Measurements from ENCODE around the gene CACNA2D4.

The CACNA2D4 gene

GRCh38 chr12:1919284-1919683 lies 832 bp upstream of the CACNA2D4 start:
- Histone ChIP-seq H3K9me3 (ENCODE audit: control insufficient read depth in 5 of 5, low read length in 5 of 5) (no peaks in the 10 kb centered on the region), H3K4me3 (ENCODE audit: low read depth in 1 of 5, low read length in 5 of 5) (no peak overlapping the region), H3K36me3 (ENCODE audit: control insufficient read depth in 5 of 5, insufficient read depth in 5 of 5, low read length in 5 of 5) (no peaks in the 10 kb centered on the region), H3K27ac (ENCODE audit: low read depth, low read length) (no peak overlapping the region), H3K27me3 (ENCODE audit: control insufficient read depth in 5 of 5, insufficient read depth in 4 of 5, low read length in 5 of 5) (peaks cover 0 to 12% (median 0%) of the 10 kb centered on the region in 5 donors), H3K4me1 (ENCODE audit: control insufficient read depth in 5 of 5, insufficient read depth in 5 of 5, low read length in 5 of 5) (peaks cover 0 to 17% (median 4%) of the 10 kb centered on the region in 5 donors), H3K9ac (ENCODE audit: low read length in 5 of 5) (no peak overlapping the region)

GRCh38 chr12:1918884-1919236 lies 408 bp upstream of the CACNA2D4 start:
- Histone ChIP-seq H3K4me3 (ENCODE audit: low read depth in 1 of 5, low read length in 5 of 5) (peak overlapping the region; percentile 17 to 60 (median 48)), H3K9ac (ENCODE audit: low read length in 5 of 5) (peak overlapping the region in 2 of 5 donors; percentile 67 to 68), H3K27me3 (ENCODE audit: control insufficient read depth in 5 of 5, insufficient read depth in 4 of 5, low read length in 5 of 5) (peaks cover 0 to 12% (median 0%) of the 10 kb centered on the region in 5 donors), H3K9me3 (ENCODE audit: control insufficient read depth in 5 of 5, low read length in 5 of 5) (no peaks in the 10 kb centered on the region), H3K27ac (ENCODE audit: low read depth, low read length) (peak overlapping the region; percentile 11), H3K36me3 (ENCODE audit: control insufficient read depth in 5 of 5, insufficient read depth in 5 of 5, low read length in 5 of 5) (no peaks in the 10 kb centered on the region), H3K4me1 (ENCODE audit: control insufficient read depth in 5 of 5, insufficient read depth in 5 of 5, low read length in 5 of 5) (peaks cover 0 to 17% (median 3%) of the 10 kb centered on the region in 5 donors)

GRCh38 chr12:1917172-1918070 lies 1.0 kb downstream of the CACNA2D4 start:
- Histone ChIP-seq H3K9me3 (ENCODE audit: control insufficient read depth in 5 of 5, low read length in 5 of 5) (no peaks in the 10 kb centered on the region), H3K27ac (ENCODE audit: low read depth, low read length) (peak overlapping the region; percentile 11), H3K4me3 (ENCODE audit: low read depth in 1 of 5, low read length in 5 of 5) (peak overlapping the region; percentile 19 to 65 (median 57)), H3K36me3 (ENCODE audit: control insufficient read depth in 5 of 5, insufficient read depth in 5 of 5, low read length in 5 of 5) (no peaks in the 10 kb centered on the region), H3K9ac (ENCODE audit: low read length in 5 of 5) (peak overlapping the region in 4 of 5 donors; percentile 24 to 68 (median 66)), H3K4me1 (ENCODE audit: control insufficient read depth in 5 of 5, insufficient read depth in 5 of 5, low read length in 5 of 5) (peaks cover 0 to 17% (median 3%) of the 10 kb centered on the region in 5 donors), H3K27me3 (ENCODE audit: control insufficient read depth in 5 of 5, insufficient read depth in 4 of 5, low read length in 5 of 5) (peaks cover 0 to 12% (median 0%) of the 10 kb centered on the region in 5 donors)

DNA sequence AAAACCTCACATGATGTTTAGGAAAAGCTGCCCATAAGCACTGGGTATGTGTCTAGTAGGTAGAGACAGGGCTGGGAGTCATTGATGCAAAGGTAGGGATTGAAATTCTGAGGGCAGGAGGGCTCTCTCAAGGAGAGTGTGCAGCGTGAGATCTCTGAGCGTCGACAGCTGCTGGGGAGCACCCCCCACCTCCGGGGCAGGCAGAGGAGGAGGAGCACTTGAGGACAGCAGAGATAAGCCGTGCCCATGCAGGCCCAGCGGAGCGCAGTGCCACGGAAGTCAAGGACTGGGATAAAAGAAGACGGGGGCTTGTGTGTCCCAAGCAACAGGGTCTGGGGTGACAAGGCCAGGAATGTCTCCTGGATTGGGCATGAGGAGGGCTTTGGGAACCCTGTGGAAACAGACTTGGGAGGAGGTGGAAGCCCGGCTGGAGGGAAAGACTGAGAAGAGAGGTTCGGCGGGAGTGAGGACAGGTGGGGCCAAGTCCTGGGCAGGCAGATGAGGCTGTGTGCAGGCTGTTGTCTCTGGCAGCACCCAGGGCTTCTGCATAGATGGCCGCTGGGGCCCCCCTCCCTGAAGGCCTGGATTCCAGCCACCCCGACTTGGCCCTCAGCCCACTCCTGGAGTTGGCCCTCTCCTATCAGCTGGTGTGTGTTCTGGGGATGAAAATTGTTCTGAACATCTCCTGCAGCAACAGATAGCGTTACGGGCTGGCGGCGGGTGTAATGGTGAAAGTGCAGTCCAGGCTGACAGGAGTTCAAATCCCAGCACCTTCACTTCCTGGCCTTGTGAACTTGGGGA lies 1.9 kb downstream of the CACNA2D4 start:
- peaks cover 0 to 15% (median 0%) of the 10 kb centered on the region in 5 donors for H3K27me3 ChIP-seq (ENCODE audit: control insufficient read depth in 5 of 5, insufficient read depth in 4 of 5, low read length in 5 of 5)
- H3K27ac ChIP-seq (ENCODE audit: low read depth, low read length), result no peak overlapping the region
- H3K9me3 ChIP-seq (ENCODE audit: control insufficient read depth in 5 of 5, low read length in 5 of 5), result no peaks in the 10 kb centered on the region
- no peak overlapping the region for H3K9ac ChIP-seq (ENCODE audit: low read length in 5 of 5)
- no peak overlapping the region for H3K4me3 ChIP-seq (ENCODE audit: low read depth in 1 of 5, low read length in 5 of 5)
- H3K4me1 ChIP-seq (ENCODE audit: control insufficient read depth in 5 of 5, insufficient read depth in 5 of 5, low read length in 5 of 5), result peaks cover 0 to 17% (median 3%) of the 10 kb centered on the region in 5 donors
- no peaks in the 10 kb centered on the region for H3K36me3 ChIP-seq (ENCODE audit: control insufficient read depth in 5 of 5, insufficient read depth in 5 of 5, low read length in 5 of 5)

DNA sequence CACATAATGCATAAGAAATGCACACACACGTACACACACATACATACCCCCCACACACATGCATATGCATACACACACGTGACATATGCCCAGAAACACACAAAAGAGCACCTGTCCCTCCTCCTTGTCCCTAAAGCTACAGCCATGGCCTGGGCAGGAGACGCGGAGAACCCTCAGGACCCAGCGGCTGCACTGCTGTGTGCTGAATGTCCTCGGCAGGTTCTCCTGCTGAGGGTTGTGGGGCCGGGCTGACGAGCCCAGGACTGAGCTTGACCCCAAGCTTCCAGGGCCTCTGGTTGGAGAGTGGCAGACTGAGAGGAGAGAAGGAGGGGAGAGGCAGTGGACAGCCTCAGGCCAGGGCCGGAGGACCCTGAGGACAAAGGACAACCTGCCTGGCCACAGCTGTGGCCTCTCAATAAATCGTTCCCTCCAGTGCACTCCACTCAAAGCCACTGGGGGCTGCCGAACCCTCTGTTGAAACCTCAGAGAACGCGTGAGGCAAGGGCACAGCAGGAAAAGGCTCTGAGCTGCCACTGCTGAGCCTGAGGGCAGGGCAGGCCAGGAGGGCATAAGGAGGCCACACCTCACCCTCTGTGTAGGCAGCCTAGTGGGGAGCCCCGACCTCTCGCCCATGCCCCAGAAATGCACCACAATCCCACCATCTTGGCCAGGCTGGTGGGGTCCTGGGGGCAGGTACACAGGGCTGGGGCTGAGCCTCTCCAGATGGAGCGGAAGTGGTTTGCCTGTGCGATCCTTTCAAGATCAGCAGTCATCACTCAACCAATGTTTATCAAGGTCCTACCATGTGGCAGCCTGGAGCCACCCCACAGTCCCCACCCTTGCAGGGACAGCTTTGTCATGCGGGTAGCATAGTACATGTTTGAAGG lies 3.1 kb downstream of the CACNA2D4 start:
- no peaks in the 10 kb centered on the region for H3K36me3 ChIP-seq (ENCODE audit: control insufficient read depth in 5 of 5, insufficient read depth in 5 of 5, low read length in 5 of 5)
- H3K4me3 ChIP-seq (ENCODE audit: low read depth in 1 of 5, low read length in 5 of 5), result no peak overlapping the region
- H3K4me1 ChIP-seq (ENCODE audit: control insufficient read depth in 5 of 5, insufficient read depth in 5 of 5, low read length in 5 of 5), result peaks cover 0 to 11% (median 0%) of the 10 kb centered on the region in 5 donors
- H3K9ac ChIP-seq (ENCODE audit: low read length in 5 of 5), result no peak overlapping the region
- no peaks in the 10 kb centered on the region for H3K9me3 ChIP-seq (ENCODE audit: control insufficient read depth in 5 of 5, low read length in 5 of 5)
- H3K27me3 ChIP-seq (ENCODE audit: control insufficient read depth in 5 of 5, insufficient read depth in 4 of 5, low read length in 5 of 5), result peaks cover 0 to 15% (median 0%) of the 10 kb centered on the region in 5 donors
- H3K27ac ChIP-seq (ENCODE audit: low read depth, low read length), result no peak overlapping the region

- H3K9ac ChIP-seq (ENCODE audit: low read length in 5 of 5), result no peak overlapping the region
- no peaks in the 10 kb centered on the region for H3K36me3 ChIP-seq (ENCODE audit: control insufficient read depth in 5 of 5, insufficient read depth in 5 of 5, low read length in 5 of 5)
- no peak overlapping the region for H3K4me3 ChIP-seq (ENCODE audit: low read depth in 1 of 5, low read length in 5 of 5)
- H3K27me3 ChIP-seq (ENCODE audit: control insufficient read depth in 5 of 5, insufficient read depth in 4 of 5, low read length in 5 of 5), result peaks cover 0 to 20% (median 4%) of the 10 kb centered on the region in 5 donors
- no peaks in the 10 kb centered on the region for H3K9me3 ChIP-seq (ENCODE audit: control insufficient read depth in 5 of 5, low read length in 5 of 5)
- H3K4me1 ChIP-seq (ENCODE audit: control insufficient read depth in 5 of 5, insufficient read depth in 5 of 5, low read length in 5 of 5), result peaks cover 0 to 11% (median 0%) of the 10 kb centered on the region in 5 donors
- no peak overlapping the region for H3K27ac ChIP-seq (ENCODE audit: low read depth, low read length)
Observed at GRCh38 chr12:1914114-1914911, 4.1 kb downstream of the CACNA2D4 start.

DNA sequence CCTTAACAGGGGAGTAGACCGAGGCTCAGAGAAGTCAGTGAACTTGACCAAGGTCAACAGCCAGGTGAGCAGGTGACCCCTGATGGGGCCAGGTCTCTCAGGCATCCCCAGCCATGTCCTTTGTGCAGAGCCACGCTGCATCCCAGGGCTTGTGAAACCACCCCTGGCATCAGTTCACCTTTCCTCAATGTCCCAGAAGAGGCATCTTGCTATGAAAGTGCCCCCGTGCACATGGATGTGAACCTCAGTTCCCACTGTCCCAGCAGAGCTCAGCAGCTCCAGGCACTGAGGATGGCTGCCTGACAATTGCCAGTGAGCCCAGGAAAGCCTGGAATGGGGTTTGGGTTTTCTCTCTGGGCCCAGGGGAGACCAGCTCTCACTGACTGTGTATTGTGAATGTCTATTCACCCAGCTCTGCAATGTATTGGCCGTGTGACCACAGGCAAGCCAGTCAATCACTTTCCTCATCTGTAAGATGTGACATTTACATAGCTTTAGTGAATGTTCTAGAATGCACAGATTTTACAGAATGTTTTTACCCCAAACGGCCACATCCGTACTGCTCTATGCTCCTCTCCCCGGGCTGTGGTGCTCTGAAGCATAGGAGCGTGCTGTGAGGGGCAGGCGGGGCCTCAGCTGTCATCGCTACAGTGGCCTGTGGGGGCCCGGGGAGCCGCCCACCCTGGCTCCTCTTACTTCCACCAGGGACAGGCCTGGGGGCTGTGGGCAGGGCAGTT lies 4.9 kb downstream of the CACNA2D4 start:
- Histone ChIP-seq H3K9me3 (ENCODE audit: control insufficient read depth in 5 of 5, low read length in 5 of 5) (no peaks in the 10 kb centered on the region), H3K9ac (ENCODE audit: low read length in 5 of 5) (no peak overlapping the region), H3K36me3 (ENCODE audit: control insufficient read depth in 5 of 5, insufficient read depth in 5 of 5, low read length in 5 of 5) (no peaks in the 10 kb centered on the region)

DNA sequence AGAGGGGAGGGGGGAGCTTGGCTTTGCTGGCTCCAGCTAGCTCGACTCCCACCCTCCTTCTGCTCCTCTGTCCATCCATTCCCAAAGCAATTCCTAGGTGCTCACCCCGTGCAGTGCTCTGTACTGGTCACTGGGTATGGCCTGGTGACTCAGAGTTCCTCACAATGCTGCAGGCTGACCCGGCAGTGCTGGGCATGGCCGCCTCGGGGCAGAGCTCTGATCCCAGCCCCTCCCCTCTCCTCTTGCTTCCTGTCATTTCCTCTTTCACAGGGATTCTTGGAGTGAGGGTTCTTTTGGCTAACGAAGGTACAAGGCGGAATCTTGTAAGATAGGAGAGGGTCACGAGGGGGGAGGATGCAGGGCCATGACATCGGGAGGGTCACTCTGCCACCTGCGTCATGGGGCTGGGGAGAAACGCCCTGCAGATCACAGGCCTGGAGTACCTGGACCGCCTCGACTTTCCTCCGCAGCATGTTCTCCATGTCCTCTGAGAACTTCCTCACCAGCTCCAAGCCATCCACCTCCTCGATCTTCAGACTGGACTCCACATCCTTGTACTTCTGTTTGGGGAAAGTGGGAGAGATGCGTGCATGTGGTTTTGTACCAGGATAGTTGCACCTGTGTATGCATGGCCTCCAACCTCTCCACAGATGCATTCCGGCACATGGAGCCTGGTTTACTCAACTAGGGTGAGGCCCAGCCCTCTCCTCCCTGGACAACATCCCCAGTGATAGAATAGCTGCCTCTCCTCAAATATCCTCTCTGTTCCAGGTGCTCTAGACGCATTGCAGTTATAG lies 5.7 kb downstream of the CACNA2D4 start:
- H3K4me1 ChIP-seq (ENCODE audit: control insufficient read depth in 5 of 5, insufficient read depth in 5 of 5, low read length in 5 of 5), result peaks cover 0 to 7% (median 0%) of the 10 kb centered on the region in 5 donors
- H3K27ac ChIP-seq (ENCODE audit: low read depth, low read length), result no peak overlapping the region

More for the DNA sequence above, 4.9 kb downstream of the CACNA2D4 start:
- peaks cover 0 to 20% (median 6%) of the 10 kb centered on the region in 5 donors for H3K27me3 ChIP-seq (ENCODE audit: control insufficient read depth in 5 of 5, insufficient read depth in 4 of 5, low read length in 5 of 5)
- H3K4me3 ChIP-seq (ENCODE audit: low read depth in 1 of 5, low read length in 5 of 5), result no peak overlapping the region
- peaks cover 0 to 6% (median 0%) of the 10 kb centered on the region in 5 donors for H3K4me1 ChIP-seq (ENCODE audit: control insufficient read depth in 5 of 5, insufficient read depth in 5 of 5, low read length in 5 of 5)
- H3K27ac ChIP-seq (ENCODE audit: low read depth, low read length), result no peak overlapping the region

More for the DNA sequence above, 5.7 kb downstream of the CACNA2D4 start:
- H3K36me3 ChIP-seq (ENCODE audit: control insufficient read depth in 5 of 5, insufficient read depth in 5 of 5, low read length in 5 of 5), result no peaks in the 10 kb centered on the region
- H3K9me3 ChIP-seq (ENCODE audit: control insufficient read depth in 5 of 5, low read length in 5 of 5), result peaks cover 0 to under 1% (median 0%) of the 10 kb centered on the region in 5 donors
- no peak overlapping the region for H3K9ac ChIP-seq (ENCODE audit: low read length in 5 of 5)
- peaks cover 4 to 24% (median 13%) of the 10 kb centered on the region in 5 donors for H3K27me3 ChIP-seq (ENCODE audit: control insufficient read depth in 5 of 5, insufficient read depth in 4 of 5, low read length in 5 of 5)
- H3K4me3 ChIP-seq (ENCODE audit: low read depth in 1 of 5, low read length in 5 of 5), result no peak overlapping the region
